CD14-positive monocyte (primary cell): Measurements from ENCODE around the gene PHF21B. TPM values are rescaled to one million over a fixed set of nuclear protein-coding genes. Genes with fewer than 3 reads are reported as not detected.

ENCODE experiments used
- DNase-seq, 3 donors: peaks; one replicate each; pipeline ENCODE4 v3.0.0-alpha.2; 2011 to 2022
- H2AFZ ChIP-seq: 2 replicates; pipeline ENCODE4 v1.6.0; 2012; ENCODE audit warnings: mild to moderate bottlenecking, low read depth, low read length, inconsistent platforms; ENCODE audit not compliant: insufficient read depth, poor library complexity, severe bottlenecking
- H3K27ac ChIP-seq, 2 donors: 1 replicate in 1 of 2; 2 replicates in 1 of 2; pipeline ENCODE4 v1.5.1; 2012 to 2013; ENCODE audit warnings: low read length in 2 of 2, control low read depth in 1 of 2, inconsistent platforms in 1 of 2, low read depth in 1 of 2, mild to moderate bottlenecking in 1 of 2
- H3K27me3 ChIP-seq, 2 donors: one replicate each; pipeline versions ENCODE4 v1.6.0 to v1.6.1; 2011 to 2013; ENCODE audit warnings: low read length in 2 of 2; ENCODE audit not compliant: control insufficient read depth in 2 of 2, insufficient read depth in 2 of 2
- H3K36me3 ChIP-seq, 2 donors: replicated peaks in 1 of 2; 1 replicate in 1 of 2; 2 replicates in 1 of 2; pipeline versions ENCODE4 v1.5.1 to v1.6.1; 2012 to 2013; ENCODE audit warnings: low read length in 2 of 2, control low read depth in 1 of 2, inconsistent platforms in 1 of 2, mild to moderate bottlenecking in 1 of 2; ENCODE audit not compliant: insufficient read depth in 2 of 2, control insufficient read depth in 1 of 2
- H3K4me1 ChIP-seq, 2 donors: 1 replicate in 1 of 2; 2 replicates in 1 of 2; pipeline versions ENCODE4 v1.5.1 to v1.6.1; 2012 to 2013; ENCODE audit warnings: low read length in 2 of 2, control low read depth in 1 of 2, inconsistent platforms in 1 of 2, mild to moderate bottlenecking in 1 of 2, moderate library complexity in 1 of 2; ENCODE audit not compliant: insufficient read depth in 2 of 2, control insufficient read depth in 1 of 2
- H3K4me2 ChIP-seq: replicated peaks from 2 replicates; pipeline ENCODE3; 2012; ENCODE audit warnings: low read length, moderate library complexity, mild to moderate bottlenecking; ENCODE audit not compliant: poor library complexity, severe bottlenecking; ENCODE audit errors: extremely low read depth
- H3K4me3 ChIP-seq, 3 experiments: fragments of 200-600 bp in 1 of 3; sonication (generic) in 1 of 3; replicated peaks in 1 of 3; 1 replicate in 2 of 3; 2 replicates in 1 of 3; pipeline ENCODE4 v1.5.1; 2011 to 2013; ENCODE audit warnings: low read length in 3 of 3, mild to moderate bottlenecking in 3 of 3, control low read depth in 2 of 3, low read depth in 2 of 3, inconsistent platforms in 1 of 3, moderate library complexity in 1 of 3
- H3K79me2 ChIP-seq: 2 replicates; pipeline ENCODE4 v1.6.0; 2012; ENCODE audit warnings: mild to moderate bottlenecking, control low read depth, inconsistent platforms, low read length, moderate library complexity; ENCODE audit not compliant: insufficient read depth
- H3K9ac ChIP-seq: 2 replicates; pipeline ENCODE4 v1.6.0; 2017; ENCODE audit warnings: low read length, mild to moderate bottlenecking; ENCODE audit not compliant: insufficient read depth, poor library complexity, severe bottlenecking
- H3K9me3 ChIP-seq, 2 donors: replicated peaks in 1 of 2; 1 replicate in 1 of 2; 2 replicates in 1 of 2; pipeline versions ENCODE4 v1.5.1 to v1.6.1; 2012 to 2013; ENCODE audit warnings: low read length in 2 of 2, control low read depth in 1 of 2; ENCODE audit not compliant: control insufficient read depth in 1 of 2, insufficient read depth in 1 of 2
- H4K20me1 ChIP-seq: 2 replicates; pipeline ENCODE4 v1.6.0; 2012; ENCODE audit warnings: mild to moderate bottlenecking, low read length, control low read depth, moderate library complexity; ENCODE audit not compliant: insufficient read depth
- H3K27ac Mint-ChIP-seq, 7 donors: one replicate each; pipeline ENCODE4 v1.8.0; 2020; ENCODE audit warnings: mild to moderate bottlenecking in 7 of 7, mixed read lengths in 7 of 7, moderate library complexity in 6 of 7, inconsistent platforms in 2 of 7
- H3K27me3 Mint-ChIP-seq, 3 donors: one replicate each; pipeline ENCODE4 v1.8.0; 2021 to 2022; ENCODE audit warnings: low read depth in 3 of 3, mild to moderate bottlenecking in 3 of 3, mixed read lengths in 3 of 3, moderate library complexity in 3 of 3, inconsistent platforms in 1 of 3
- H3K36me3 Mint-ChIP-seq, 2 donors: one replicate each; pipeline ENCODE4 v1.8.0; 2020; ENCODE audit warnings: mixed read lengths in 2 of 2, inconsistent platforms in 1 of 2, mild to moderate bottlenecking in 1 of 2
- H3K4me1 Mint-ChIP-seq: one replicate; pipeline ENCODE4 v1.8.0; 2020; ENCODE audit warnings: mild to moderate bottlenecking, mixed read lengths
- H3K4me3 Mint-ChIP-seq, 2 donors: one replicate each; pipeline ENCODE4 v1.8.0; 2020; ENCODE audit warnings: mild to moderate bottlenecking in 2 of 2, mixed read lengths in 2 of 2, moderate library complexity in 1 of 2
- H3K9me3 Mint-ChIP-seq, 7 donors: one replicate each; pipeline ENCODE4 v1.8.0; 2020 to 2022; ENCODE audit warnings: mixed read lengths in 7 of 7, mild to moderate bottlenecking in 6 of 7, moderate library complexity in 6 of 7, inconsistent platforms in 2 of 7
- CTCF ChIP-seq: fragments of 200-600 bp; IDR thresholded peaks from one replicate; pipeline ENCODE4 v1.8.0; 2022; ENCODE audit warnings: antibody characterized with exemption, mild to moderate bottlenecking
- WGBS: methylation state at CpG from one replicate; pipeline ENCODE4 v1.1.5; 2013; ENCODE audit warnings: missing lambda C conversion rate; ENCODE audit not compliant: insufficient coverage; 5-methylcytosine and 5-hydroxymethylcytosine counted together
- intact Hi-C, 2 donors: fragments of 100-400 bp; cut with micrococcal nuclease; formaldehyde crosslinking; loops; one replicate each; pipeline versions ENCODE4 v1.15.0 to v1.15.1; 2023
- polyA plus RNA-seq, 3 donors: library from polyadenylated mRNA; depleted of rRNA in 1 of 3; unstranded in 2 of 3; stranded (reverse) in 1 of 3; fragments of 300-500 nt in 2 of 3; fragments of >200 nt in 1 of 3; fragmentation: Illumina TruSeq in 2 of 3; gene quantifications; 1 replicate in 2 of 3; 2 replicates in 1 of 3; pipeline ENCODE4 v1.2.3, GENCODE V29; 2012 to 2021

Gene PHF21B
- polyA plus RNA-seq, 3 donors = not detected

- no peak for DNase-seq
- H3K9me3 ChIP-seq = no peaks in the 10 kb centered on the region
- TF ChIP-seq CTCF = no peak
- Mint-ChIP-seq H3K4me1 (no peaks in the 10 kb centered on the region), H3K27me3 (no peaks in the 10 kb centered on the region), H3K4me3 (no peak overlapping the region), H3K36me3 (no peaks in the 10 kb centered on the region), H3K9me3 (no peaks in the 10 kb centered on the region), H3K27ac (no peak overlapping the region)
- WGBS = 92% methylated on average over 13 of the region's 14 CpGs
- no peaks in the 10 kb centered on the region for H3K79me2 ChIP-seq
- H3K27me3 ChIP-seq = no peaks in the 10 kb centered on the region
- no peaks in the 10 kb centered on the region for H3K4me1 ChIP-seq
- intact Hi-C loops = no loop called here
- no peaks in the 10 kb centered on the region for H3K36me3 ChIP-seq
- H2AFZ ChIP-seq = no peak overlapping the region
- no peak overlapping the region for H3K4me2 ChIP-seq
- H3K27ac ChIP-seq = no peak overlapping the region
- no peak overlapping the region for H3K9ac ChIP-seq
- no peaks in the 10 kb centered on the region for H4K20me1 ChIP-seq
- no peak overlapping the region for H3K4me3 ChIP-seq
Observed at GRCh38 chr22:44888491-44889254, 121.1 kb downstream of the PHF21B start.

DNA sequence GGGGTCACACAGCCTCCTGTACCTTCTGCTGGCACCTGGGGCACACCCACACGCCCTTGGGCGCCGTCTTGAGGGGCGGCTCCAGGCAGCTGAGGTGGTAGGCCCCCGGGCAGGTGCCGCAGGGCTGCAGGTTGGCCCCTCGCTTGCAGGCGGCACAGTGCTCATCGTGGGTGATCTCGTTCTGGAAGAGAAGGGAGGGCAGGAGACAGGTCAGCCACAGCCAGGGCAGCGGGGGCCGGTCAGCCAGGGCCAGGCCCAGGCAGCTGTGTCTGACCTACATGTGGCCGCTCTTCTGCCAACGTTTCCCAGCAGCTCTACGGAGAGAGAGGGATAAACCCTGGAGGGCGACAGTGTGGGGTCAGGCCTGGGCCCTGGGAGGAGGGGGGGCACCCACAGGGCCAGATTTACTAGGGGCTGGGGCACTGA, 121.9 kb downstream of the PHF21B start:
- no peaks in the 10 kb centered on the region for H3K4me1 Mint-ChIP-seq
- H3K9ac ChIP-seq = no peak overlapping the region
- H2AFZ ChIP-seq = no peak overlapping the region
- H3K4me2 ChIP-seq = no peak overlapping the region
- no peak overlapping the region for H3K4me3 Mint-ChIP-seq
- no peak for TF ChIP-seq CTCF
- H3K27ac Mint-ChIP-seq = no peak overlapping the region
- no peak for DNase-seq
- no peaks in the 10 kb centered on the region for H3K36me3 Mint-ChIP-seq
- no peaks in the 10 kb centered on the region for H3K9me3 Mint-ChIP-seq
- no peaks in the 10 kb centered on the region for H3K9me3 ChIP-seq
- 93% methylated on average over 16 of the region's 16 CpGs for WGBS
- intact Hi-C loops = no loop called here
- H3K27me3 ChIP-seq = no peaks in the 10 kb centered on the region
- no peaks in the 10 kb centered on the region for H3K36me3 ChIP-seq
- no peak overlapping the region for H3K27ac ChIP-seq
- no peaks in the 10 kb centered on the region for H3K79me2 ChIP-seq
- no peaks in the 10 kb centered on the region for H3K4me1 ChIP-seq
- no peaks in the 10 kb centered on the region for H3K27me3 Mint-ChIP-seq
- no peak overlapping the region for H3K4me3 ChIP-seq
- H4K20me1 ChIP-seq = no peaks in the 10 kb centered on the region
